ENCODE measurements around the gene MAML3.

MAML3 gene

GRCh38 chr4:140081641-140082390 is 72.2 kb downstream of the MAML3 start:
- peaks cover 50% of the 10 kb centered on the region for H3K4me1 Mint-ChIP-seq (ENCODE audit: low read depth)

GRCh38 chr4:140080883-140081282 is 73.1 kb downstream of the MAML3 start:
- Mint-ChIP-seq H3K4me1 (ENCODE audit: low read depth) (peaks cover 58% of the 10 kb centered on the region), H3K4me3 (peak overlapping the region; percentile 56), H3K36me3 (ENCODE audit: low read depth) (peaks cover 7% of the 10 kb centered on the region), H3K27ac (no peak overlapping the region), H3K9me3 (no peaks in the 10 kb centered on the region), H3K27me3 (ENCODE audit: low read depth) (peaks cover 4% of the 10 kb centered on the region)
- no peak for DNase-seq (ENCODE audit: low spot score)

More at GRCh38 chr4:140081641-140082390, 72.2 kb downstream of the MAML3 start:
- Mint-ChIP-seq H3K4me3 (no peak overlapping the region), H3K9me3 (no peaks in the 10 kb centered on the region), H3K27me3 (ENCODE audit: low read depth) (peaks cover 4% of the 10 kb centered on the region), H3K27ac (peak overlapping the region; percentile 23), H3K36me3 (ENCODE audit: low read depth) (peaks cover 10% of the 10 kb centered on the region)
- DNase-seq (ENCODE audit: low spot score), result no peak

- DNase-seq (ENCODE audit: low spot score), result no peak
- Mint-ChIP-seq H3K4me1 (ENCODE audit: low read depth) (peaks cover 68% of the 10 kb centered on the region), H3K27ac (peak overlapping the region; percentile 7), H3K27me3 (ENCODE audit: low read depth) (peaks cover 4% of the 10 kb centered on the region), H3K4me3 (no peak overlapping the region), H3K36me3 (ENCODE audit: low read depth) (peaks cover 10% of the 10 kb centered on the region), H3K9me3 (no peaks in the 10 kb centered on the region)
Observed at GRCh38 chr4:140078366-140078765, 75.6 kb downstream of the MAML3 start.

GRCh38 chr4:140076307-140076706 is 77.7 kb downstream of the MAML3 start:
- Mint-ChIP-seq H3K27me3 (ENCODE audit: low read depth) (peaks cover 4% of the 10 kb centered on the region), H3K36me3 (ENCODE audit: low read depth) (peaks cover 12% of the 10 kb centered on the region), H3K9me3 (no peaks in the 10 kb centered on the region), H3K4me1 (ENCODE audit: low read depth) (peaks cover 74% of the 10 kb centered on the region), H3K4me3 (peak overlapping the region; percentile 77), H3K27ac (peak overlapping the region; percentile 77)
- DNase-seq (ENCODE audit: low spot score), result peak; percentile 44

GRCh38 chr4:140071806-140072205 is 82.2 kb downstream of the MAML3 start:
- Mint-ChIP-seq H3K27ac (peak overlapping the region; percentile 88), H3K36me3 (ENCODE audit: low read depth) (peaks cover 5% of the 10 kb centered on the region), H3K9me3 (no peaks in the 10 kb centered on the region), H3K27me3 (ENCODE audit: low read depth) (peaks cover 15% of the 10 kb centered on the region), H3K4me1 (ENCODE audit: low read depth) (peaks cover 67% of the 10 kb centered on the region), H3K4me3 (peak overlapping the region; percentile 70)
- peak; percentile 85 for DNase-seq (ENCODE audit: low spot score)

- peaks cover 18% of the 10 kb centered on the region for H3K27me3 Mint-ChIP-seq (ENCODE audit: low read depth)
Observed at GRCh38 chr4:140070973-140071372, 83.0 kb downstream of the MAML3 start.

GRCh38 chr4:140070366-140070765 is 83.6 kb downstream of the MAML3 start:
- Mint-ChIP-seq H3K36me3 (ENCODE audit: low read depth) (peaks cover 5% of the 10 kb centered on the region), H3K4me3 (peak overlapping the region; percentile 70), H3K4me1 (ENCODE audit: low read depth) (peaks cover 58% of the 10 kb centered on the region), H3K27me3 (ENCODE audit: low read depth) (peaks cover 24% of the 10 kb centered on the region), H3K9me3 (no peaks in the 10 kb centered on the region), H3K27ac (peak overlapping the region; percentile 88)
- DNase-seq (ENCODE audit: low spot score), result no peak

More at GRCh38 chr4:140070973-140071372, 83.0 kb downstream of the MAML3 start:
- peak overlapping the region; percentile 88 for H3K27ac Mint-ChIP-seq
- peaks cover 5% of the 10 kb centered on the region for H3K36me3 Mint-ChIP-seq (ENCODE audit: low read depth)
- H3K4me1 Mint-ChIP-seq (ENCODE audit: low read depth), result peaks cover 61% of the 10 kb centered on the region
- peak overlapping the region; percentile 70 for H3K4me3 Mint-ChIP-seq
- no peaks in the 10 kb centered on the region for H3K9me3 Mint-ChIP-seq
- no peak for DNase-seq (ENCODE audit: low spot score)

GRCh38 chr4:140069066-140069465 is 84.9 kb downstream of the MAML3 start:
- H3K9me3 Mint-ChIP-seq, result no peaks in the 10 kb centered on the region
- H3K4me1 Mint-ChIP-seq (ENCODE audit: low read depth), result peaks cover 50% of the 10 kb centered on the region
- DNase-seq (ENCODE audit: low spot score), result no peak
- peak overlapping the region; percentile 71 for H3K27ac Mint-ChIP-seq
- H3K27me3 Mint-ChIP-seq (ENCODE audit: low read depth), result peaks cover 33% of the 10 kb centered on the region
- peak overlapping the region; percentile 28 for H3K4me3 Mint-ChIP-seq
- peaks cover 5% of the 10 kb centered on the region for H3K36me3 Mint-ChIP-seq (ENCODE audit: low read depth)

- Mint-ChIP-seq H3K4me1 (ENCODE audit: low read depth) (peaks cover 46% of the 10 kb centered on the region), H3K36me3 (ENCODE audit: low read depth) (peaks cover 2% of the 10 kb centered on the region), H3K9me3 (no peaks in the 10 kb centered on the region), H3K27me3 (ENCODE audit: low read depth) (peaks cover 35% of the 10 kb centered on the region), H3K27ac (no peak overlapping the region), H3K4me3 (no peak overlapping the region)
- no peak for DNase-seq (ENCODE audit: low spot score)
Observed at GRCh38 chr4:140068271-140068670, 85.7 kb downstream of the MAML3 start.

GRCh38 chr4:140066031-140066930 is 87.7 kb downstream of the MAML3 start:
- Mint-ChIP-seq H3K4me1 (ENCODE audit: low read depth) (peaks cover 36% of the 10 kb centered on the region), H3K4me3 (no peak overlapping the region), H3K27me3 (ENCODE audit: low read depth) (peaks cover 38% of the 10 kb centered on the region), H3K9me3 (no peaks in the 10 kb centered on the region), H3K36me3 (ENCODE audit: low read depth) (no peaks in the 10 kb centered on the region), H3K27ac (no peak overlapping the region)
- DNase-seq (ENCODE audit: low spot score), result no peak

GRCh38 chr4:140065393-140065792 is 88.6 kb downstream of the MAML3 start:
- H3K4me3 Mint-ChIP-seq, result no peak overlapping the region
- H3K27me3 Mint-ChIP-seq (ENCODE audit: low read depth), result peaks cover 41% of the 10 kb centered on the region

GRCh38 chr4:140061659-140062289 is 92.2 kb downstream of the MAML3 start:
- H3K9me3 Mint-ChIP-seq, result no peaks in the 10 kb centered on the region
- DNase-seq (ENCODE audit: low spot score), result peak; percentile 18
- H3K4me3 Mint-ChIP-seq, result no peak overlapping the region
- no peak overlapping the region for H3K27ac Mint-ChIP-seq
- H3K27me3 Mint-ChIP-seq (ENCODE audit: low read depth), result peaks cover 45% of the 10 kb centered on the region
- peaks cover 27% of the 10 kb centered on the region for H3K4me1 Mint-ChIP-seq (ENCODE audit: low read depth)
- H3K36me3 Mint-ChIP-seq (ENCODE audit: low read depth), result no peaks in the 10 kb centered on the region

More at GRCh38 chr4:140065393-140065792, 88.6 kb downstream of the MAML3 start:
- Mint-ChIP-seq H3K36me3 (ENCODE audit: low read depth) (no peaks in the 10 kb centered on the region), H3K4me1 (ENCODE audit: low read depth) (peaks cover 33% of the 10 kb centered on the region), H3K27ac (no peak overlapping the region), H3K9me3 (no peaks in the 10 kb centered on the region)
- no peak for DNase-seq (ENCODE audit: low spot score)

GRCh38 chr4:140061194-140061593 is 92.8 kb downstream of the MAML3 start:
- H3K27me3 Mint-ChIP-seq (ENCODE audit: low read depth), result peaks cover 47% of the 10 kb centered on the region
- peak overlapping the region; percentile 62 for H3K4me3 Mint-ChIP-seq
- H3K9me3 Mint-ChIP-seq, result no peaks in the 10 kb centered on the region
- H3K4me1 Mint-ChIP-seq (ENCODE audit: low read depth), result peaks cover 27% of the 10 kb centered on the region
- no peak overlapping the region for H3K27ac Mint-ChIP-seq
- DNase-seq (ENCODE audit: low spot score), result no peak
- H3K36me3 Mint-ChIP-seq (ENCODE audit: low read depth), result no peaks in the 10 kb centered on the region
